G401 (cell line): Measurements from ENCODE around the gene FGB. TPM values are rescaled to one million over a fixed set of nuclear protein-coding genes. Genes with fewer than 3 reads are reported as not detected.

Experiments used
- DNase-seq: peaks from one replicate; pipeline ENCODE4 v3.0.0-alpha.2; 2015; ENCODE audit warnings: low spot score
- in situ Hi-C: cut with HindIII; loops from 2 replicates; pipeline ENCODE4 v1.10.0; 2016; ENCODE audit warnings: low sequenced_read_pairs, mixed read lengths
- total RNA-seq: library from RNA; depleted of rRNA; stranded (reverse); fragments of >200 nt; shearing (Covaris generic); gene quantifications from 2 replicates; pipeline ENCODE4 v1.2.3, GENCODE V29; 2014; rRNA removed

FGB gene
- total RNA-seq, 1 experiment from 2014 or later: not detected

- in situ Hi-C loops: no loop called here
- DNase-seq: no peak
These were observed 49.9 kb downstream of the FGB start, which contains the start of gene FGG for GRCh38 chr4:154612472-154613414. Gene FGG, minus strand, starts transcription at chr4:154612656. Its CDS starts 47 bp downstream, at chr4:154612609.

DNA sequence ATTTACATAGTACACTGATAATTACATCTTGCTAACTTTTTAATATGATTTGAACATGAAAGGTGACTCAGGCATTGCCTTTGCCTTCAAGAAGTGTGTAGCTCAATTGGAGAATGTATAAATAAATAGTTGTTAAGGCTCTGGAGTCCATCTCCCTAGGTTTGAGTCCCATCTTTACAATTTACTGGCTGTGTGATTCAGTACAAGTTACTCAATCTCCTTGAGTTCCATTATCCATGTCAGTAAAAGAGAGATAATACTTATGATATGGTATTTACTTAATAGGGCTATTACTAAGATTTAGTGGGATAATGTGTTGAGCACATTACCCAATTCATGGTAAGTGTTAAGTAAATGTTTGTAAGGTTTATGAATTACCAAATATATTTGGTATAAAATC, 51.5 kb downstream of the FGB start:
- in situ Hi-C loops: no loop called here

GRCh38 chr4:154615211-154615610, 52.4 kb downstream of the FGB start:
- in situ Hi-C loops: no loop called here
- no peak for DNase-seq

More for the DNA sequence above, 51.5 kb downstream of the FGB start:
- DNase-seq: no peak

DNA sequence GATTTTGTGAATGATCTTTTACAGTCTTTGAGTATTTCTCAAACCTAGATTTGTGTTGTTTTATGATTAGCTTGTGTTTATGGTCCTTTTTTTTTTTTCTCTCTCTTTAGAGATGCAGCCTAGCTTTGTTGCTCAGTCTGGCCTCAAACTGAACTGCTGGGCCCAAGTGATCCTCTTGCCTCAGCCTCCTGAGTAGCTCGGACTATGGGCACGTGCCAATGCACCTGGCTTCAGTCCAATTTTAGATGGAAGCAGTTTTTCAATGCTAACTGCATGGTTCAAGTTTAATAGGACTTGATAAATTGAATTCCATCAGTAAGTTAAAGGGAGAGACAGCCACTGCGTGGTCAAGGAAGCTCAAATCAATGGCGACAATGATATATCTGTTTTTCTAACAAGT, 53.5 kb downstream of the FGB start:
- in situ Hi-C loops: no loop called here
- DNase-seq: no peak

DNA sequence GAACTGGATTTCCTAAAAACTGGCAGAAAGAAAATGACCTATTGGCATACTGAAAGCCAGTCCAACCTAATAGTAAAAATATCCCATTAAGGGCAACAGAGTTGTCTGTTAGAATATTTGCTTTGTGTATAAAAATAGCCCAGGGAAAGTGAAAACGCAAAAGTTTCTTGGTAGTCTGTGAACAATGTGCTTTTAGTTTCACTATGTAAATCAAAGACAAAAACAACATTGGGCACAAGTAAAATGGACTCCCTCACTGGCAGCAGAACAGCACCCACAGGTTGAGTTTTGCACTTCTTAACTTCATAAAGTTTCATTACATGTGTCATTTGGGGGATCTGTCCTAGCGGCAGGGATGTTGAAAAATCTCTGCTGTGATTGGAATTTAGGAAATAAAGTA, 53.9 kb downstream of the FGB start:
- DNase-seq: no peak
- in situ Hi-C loops: no loop called here

DNA sequence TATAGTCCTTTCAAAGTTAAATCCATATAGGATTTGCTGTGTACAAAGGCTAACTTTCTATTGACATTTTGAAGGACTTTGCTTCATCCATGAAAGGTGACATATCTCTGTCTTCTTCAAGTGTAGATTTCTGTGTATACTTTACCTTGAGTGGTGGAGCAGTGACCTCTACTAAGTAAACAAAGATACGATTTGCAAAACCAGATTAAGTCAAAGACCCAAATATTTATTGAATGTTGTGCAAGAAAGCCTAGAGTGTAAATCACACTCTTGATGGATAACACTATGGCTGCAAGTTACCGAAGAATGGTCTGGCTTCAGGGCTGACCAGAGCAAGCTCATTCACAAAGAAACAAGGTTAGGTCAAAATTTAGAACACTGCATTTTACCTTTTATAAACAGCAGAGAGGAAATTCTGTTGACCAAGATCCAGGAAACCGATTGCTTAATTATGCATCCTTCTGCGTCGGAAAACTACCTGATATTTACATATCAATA, 55.1 kb downstream of the FGB start:
- in situ Hi-C loops: no loop called here
- no peak for DNase-seq

GRCh38 chr4:154618708-154619315, 56.0 kb downstream of the FGB start:
- in situ Hi-C loops: no loop called here
- peak; percentile 37 for DNase-seq

- no peak for DNase-seq
- in situ Hi-C loops: no loop called here
These were observed 57.3 kb downstream of the FGB start for GRCh38 chr4:154620111-154620510.

Other genes starting within 250 kb of the FGB start
- gene DCHS2, start 71.2 kb upstream of the FGB start, total RNA-seq: not detected in 2 replicates
- gene PLRG1, start 12.6 kb upstream of the FGB start, total RNA-seq: 47.5 and 121 TPM in 2 replicates
- gene FGA, start 27.7 kb downstream of the FGB start, total RNA-seq: not detected in 2 replicates
- not detected in 2 replicates for gene FGG, start 49.6 kb downstream of the FGB start, total RNA-seq
- gene LRAT, start 181.0 kb downstream of the FGB start, total RNA-seq: not detected in 2 replicates
- not detected in 2 replicates for gene RBM46, start 218.3 kb downstream of the FGB start, total RNA-seq